AG04450 (cell line): ENCODE data around the gene PARD3B. TPM values are rescaled to one million over a fixed set of nuclear protein-coding genes. Genes with fewer than 3 reads are reported as not detected.

Source experiments
- CTCF ChIA-PET: fragments of 300-600, 350-600 bp; formaldehyde crosslinking; extraction: SDS; loops from one replicate; lab custom pipeline; 2022; ENCODE audit warnings: antibody characterized with exemption, inconsistent platforms; lab: Charles Lee
- POLR2A ChIA-PET: fragments of 350-600 bp; formaldehyde crosslinking; extraction: SDS; loops from one replicate; lab custom pipeline; 2021; ENCODE audit warnings: antibody characterized with exemption, inconsistent platforms; lab: Yijun Ruan, JAX
- DNase-seq: peaks from one replicate; pipeline ENCODE4 v3.0.0-alpha.2; 2011; ENCODE audit warnings: low read depth, low spot score
- H3K27ac ChIP-seq: one replicate; pipeline ENCODE4 v1.5.1; 2012; ENCODE audit warnings: low read depth, low read length, control low read depth
- H3K27me3 ChIP-seq: one replicate; pipeline ENCODE4 v1.6.0; 2012; ENCODE audit warnings: low read length; ENCODE audit not compliant: control insufficient read depth, insufficient read depth
- H3K4me3 ChIP-seq: 2 replicates; pipeline ENCODE4 v1.5.1; 2011; ENCODE audit warnings: mild to moderate bottlenecking, low read depth, low read length, control low read depth
- H3K9me3 ChIP-seq: 2 replicates; pipeline ENCODE4 v1.5.1; 2012; ENCODE audit warnings: low read length; ENCODE audit not compliant: control insufficient read depth, insufficient read depth
- CTCF ChIP-seq: IDR thresholded peaks from 2 replicates; pipeline ENCODE4 v1.5.1; 2011; ENCODE audit warnings: low read depth, low read length, control low read depth, inconsistent platforms
- polyA plus RNA-seq: library from polyadenylated mRNA; depleted of rRNA; stranded (reverse); fragments of >200 nt; gene quantifications from 2 replicates; pipeline ENCODE4 v1.2.3, GENCODE V29; 2011

Gene PARD3B
- polyA plus RNA-seq, 1 experiment = 8.5 TPM

DNA sequence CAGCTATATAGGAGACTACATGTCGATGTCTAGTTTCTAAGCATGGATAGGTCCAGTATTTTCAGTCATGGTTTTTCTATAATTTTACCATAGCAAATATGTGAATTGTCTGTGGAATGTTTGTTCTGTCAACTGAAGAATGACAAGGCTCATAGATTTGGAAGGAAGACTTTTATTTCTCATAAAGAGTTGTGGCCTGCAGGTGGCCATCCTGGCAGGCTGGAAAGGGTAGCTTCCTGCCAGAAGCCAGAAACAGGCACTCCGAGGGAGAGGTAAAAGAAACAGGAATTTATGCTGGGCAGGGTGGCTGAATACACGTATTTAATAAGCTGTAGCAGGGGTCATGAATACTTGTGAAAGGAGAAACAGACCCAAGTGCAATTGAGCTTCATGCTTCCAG, 182.1 kb downstream of the PARD3B start:
- ChIA-PET POLR2A (no interaction called here), CTCF (interaction anchor here (0.5 to 0.6 kb wide), 3 partner anchors 13 to 951 kb away, joined by 3 to 4 read pairs (median 4); no protein-coding TSS in a partner anchor)
- H3K4me3 ChIP-seq = no peak overlapping the region
- no peak for DNase-seq
- no peak overlapping the region for H3K27ac ChIP-seq
- no peaks in the 10 kb centered on the region for H3K9me3 ChIP-seq
- no peak for TF ChIP-seq CTCF
- H3K27me3 ChIP-seq = no peaks in the 10 kb centered on the region

DNA sequence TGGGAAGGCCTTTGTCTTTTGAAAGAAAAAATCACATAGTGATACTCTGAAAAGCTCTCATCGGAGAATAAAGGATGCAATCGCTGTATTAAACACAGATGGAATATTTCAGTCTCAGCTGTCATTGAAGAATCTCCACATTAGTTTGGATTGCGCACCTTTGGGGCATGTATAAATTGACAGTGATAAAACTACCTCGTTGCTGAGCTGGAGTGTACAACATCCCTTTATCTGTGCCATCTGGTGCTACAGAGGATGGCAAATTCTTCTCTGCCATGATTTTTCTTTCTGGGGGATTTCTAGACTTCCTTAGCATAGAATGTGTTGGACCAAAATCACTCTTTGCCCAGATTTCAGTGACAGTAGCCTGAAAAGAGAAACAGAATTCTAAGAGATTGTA, 185.3 kb downstream of the PARD3B start:
- H3K27me3 ChIP-seq = no peaks in the 10 kb centered on the region
- ChIA-PET POLR2A (no interaction called here), CTCF (no interaction called here)
- TF ChIP-seq CTCF = no peak
- no peak overlapping the region for H3K27ac ChIP-seq
- no peak for DNase-seq
- H3K4me3 ChIP-seq = no peak overlapping the region
- no peaks in the 10 kb centered on the region for H3K9me3 ChIP-seq

- no peak overlapping the region for H3K27ac ChIP-seq
- no peak for TF ChIP-seq CTCF
- DNase-seq = no peak
Observed at GRCh38 chr2:204732019-204732418, 186.7 kb downstream of the PARD3B start.

DNA sequence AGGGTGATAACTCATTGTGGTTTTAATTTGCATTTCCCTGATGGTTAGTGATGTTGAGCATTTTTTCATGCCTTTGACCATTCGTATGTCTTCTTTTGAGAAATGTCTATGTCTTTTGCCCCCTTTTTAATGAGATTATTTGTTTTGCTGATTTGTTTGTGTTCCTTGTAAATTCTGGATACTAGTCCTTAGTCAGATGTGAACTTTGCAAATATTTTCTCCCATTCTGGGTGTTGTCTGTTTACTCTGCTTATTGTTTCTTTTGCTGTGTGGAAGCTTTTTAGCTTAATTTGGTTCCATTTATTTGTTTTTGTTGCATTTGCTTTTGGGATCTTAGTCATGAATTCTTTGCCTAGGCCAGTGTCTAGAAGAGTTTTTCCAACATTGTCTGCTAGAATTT, 192.0 kb downstream of the PARD3B start:
- TF ChIP-seq CTCF = no peak
- no peak for DNase-seq
- Histone ChIP-seq H3K4me3 (no peak overlapping the region), H3K27me3 (no peaks in the 10 kb centered on the region), H3K9me3 (peaks cover 7% of the 10 kb centered on the region; the same call in 1 of the 2 replicates), H3K27ac (no peak overlapping the region)
- POLR2A ChIA-PET = no interaction called here
- CTCF ChIA-PET = interaction anchor here (1.4 kb wide), 1 partner anchor 477 kb away, joined by 5 read pairs; no protein-coding TSS in a partner anchor

More at GRCh38 chr2:204732019-204732418, 186.7 kb downstream of the PARD3B start:
- no peak overlapping the region for H3K4me3 ChIP-seq
- no peaks in the 10 kb centered on the region for H3K9me3 ChIP-seq
- POLR2A ChIA-PET = no interaction called here
- CTCF ChIA-PET = no interaction called here
- H3K27me3 ChIP-seq = no peaks in the 10 kb centered on the region

DNA sequence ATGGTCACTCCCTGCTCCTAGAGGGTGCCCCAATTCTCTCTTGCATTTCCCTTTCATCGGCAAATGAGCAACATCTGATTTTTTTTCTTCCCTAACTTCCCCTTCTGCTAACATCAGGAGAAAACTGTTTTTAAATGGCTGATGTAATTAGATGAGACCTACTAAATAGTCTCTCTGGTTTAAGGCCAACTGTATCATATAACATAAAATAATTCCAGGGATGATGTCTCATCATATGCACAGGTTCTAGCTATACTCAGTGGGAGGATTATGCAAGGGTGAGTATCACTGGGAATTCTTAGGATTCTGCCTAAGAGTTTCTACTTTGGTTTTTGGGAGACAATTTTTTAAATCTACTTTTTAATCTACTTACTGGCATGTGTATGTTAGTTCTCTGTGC, 193.4 kb downstream of the PARD3B start:
- CTCF ChIA-PET = interaction anchor here (1.4 kb wide), 1 partner anchor 479 kb away, joined by 5 read pairs; no protein-coding TSS in a partner anchor
- DNase-seq = peak; percentile 26
- Histone ChIP-seq H3K27me3 (no peaks in the 10 kb centered on the region), H3K4me3 (no peak overlapping the region), H3K27ac (peak overlapping the region; percentile 78), H3K9me3 (peaks cover 7% of the 10 kb centered on the region; the same call in 1 of the 2 replicates)
- TF ChIP-seq CTCF = no peak
- POLR2A ChIA-PET = interaction anchor here (0.6 kb wide), 1 partner anchor 188 kb away, joined by 4 read pairs; no protein-coding TSS in a partner anchor
